ENCODE data around the gene PSME1.

GRCh38 chr14:24159777-24160498, 23.9 kb downstream of the PSME1 start:
- TF ChIP-seq, protein P1, sequence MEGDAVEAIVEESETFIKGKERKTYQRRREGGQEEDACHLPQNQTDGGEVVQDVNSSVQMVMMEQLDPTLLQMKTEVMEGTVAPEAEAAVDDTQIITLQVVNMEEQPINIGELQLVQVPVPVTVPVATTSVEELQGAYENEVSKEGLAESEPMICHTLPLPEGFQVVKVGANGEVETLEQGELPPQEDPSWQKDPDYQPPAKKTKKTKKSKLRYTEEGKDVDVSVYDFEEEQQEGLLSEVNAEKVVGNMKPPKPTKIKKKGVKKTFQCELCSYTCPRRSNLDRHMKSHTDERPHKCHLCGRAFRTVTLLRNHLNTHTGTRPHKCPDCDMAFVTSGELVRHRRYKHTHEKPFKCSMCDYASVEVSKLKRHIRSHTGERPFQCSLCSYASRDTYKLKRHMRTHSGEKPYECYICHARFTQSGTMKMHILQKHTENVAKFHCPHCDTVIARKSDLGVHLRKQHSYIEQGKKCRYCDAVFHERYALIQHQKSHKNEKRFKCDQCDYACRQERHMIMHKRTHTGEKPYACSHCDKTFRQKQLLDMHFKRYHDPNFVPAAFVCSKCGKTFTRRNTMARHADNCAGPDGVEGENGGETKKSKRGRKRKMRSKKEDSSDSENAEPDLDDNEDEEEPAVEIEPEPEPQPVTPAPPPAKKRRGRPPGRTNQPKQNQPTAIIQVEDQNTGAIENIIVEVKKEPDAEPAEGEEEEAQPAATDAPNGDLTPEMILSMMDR (IDR thresholded peaks at IDR 0.05) = no peak
- TF ChIP-seq POLR2A (IDR thresholded peaks at IDR 0.05) = no peak
